Esophagus squamous epithelium (tissue), 5 donors: Measurements from ENCODE around the gene AADACL4. TPM values are rescaled to one million over a fixed set of nuclear protein-coding genes. Genes with fewer than 3 reads are reported as not detected.

ENCODE experiments used
- DNase-seq: peaks from one replicate; lab custom pipeline; 2025; lab: John Stamatoyannopoulos, UW
- H3K27ac ChIP-seq, 4 donors: fragments of 200-600 bp; sonication (generic); one replicate each; pipeline ENCODE4 v1.5.1; 2016 to 2019; ENCODE audit warnings: mild to moderate bottlenecking in 1 of 4
- H3K27me3 ChIP-seq, 4 donors: fragments of 200-600 bp; sonication (generic); 1 replicate in 3 of 4; 2 replicates in 1 of 4; pipeline versions ENCODE4 v1.5.1 to v1.6.0; 2017 to 2021; ENCODE audit warnings: antibody characterized with exemption in 1 of 4
- H3K36me3 ChIP-seq, 3 donors: fragments of 200-600 bp; sonication (generic); one replicate each; pipeline ENCODE4 v1.5.1; 2016 to 2019
- H3K4me1 ChIP-seq, 3 donors: fragments of 200-600 bp; sonication (generic); one replicate each; pipeline ENCODE4 v1.5.1; 2017 to 2019
- H3K4me3 ChIP-seq, 4 donors: fragments of 200-600 bp; sonication (generic); 1 replicate in 3 of 4; 2 replicates in 1 of 4; pipeline ENCODE4 v1.5.1; 2016 to 2019; ENCODE audit warnings: mild to moderate bottlenecking in 2 of 4, moderate library complexity in 1 of 4
- H3K9me3 ChIP-seq, 3 donors: fragments of 200-600 bp; sonication (generic); one replicate each; pipeline ENCODE4 v1.5.1; 2016 to 2019
- CTCF ChIP-seq, 6 experiments: fragments of 450-650 bp in 4 of 6; fragments of 200-600 bp in 2 of 6; sonication (generic) in 2 of 6; IDR thresholded peaks; one replicate each; pipeline ENCODE4 v1.5.1; 2016 to 2019; ENCODE audit warnings: antibody characterized with exemption in 6 of 6, mild to moderate bottlenecking in 4 of 6, moderate library complexity in 4 of 6
- POLR2A ChIP-seq, 4 donors: fragments of 450-650 bp; IDR thresholded peaks; one replicate each; pipeline ENCODE4 v1.6.1; 2017; ENCODE audit warnings: antibody characterized with exemption in 4 of 4, mild to moderate bottlenecking in 4 of 4, moderate library complexity in 3 of 4
- WGBS, 2 donors: methylation state at CpG; one replicate each; pipeline ENCODE4 v1.1.5; 2018; 5-methylcytosine and 5-hydroxymethylcytosine counted together
- intact Hi-C: fragments of 100-400 bp; cut with DNase I; formaldehyde crosslinking; loops from one replicate; pipeline ENCODE4 v1.15.0; 2022
- total RNA-seq, 4 donors: library from RNA; depleted of rRNA; stranded (reverse); fragments of >200 nt; gene quantifications; one replicate each; pipeline ENCODE4 v1.1.0, GENCODE V29; 2016
- donor health status: DM: yes; HTN: yes; CAD: no.

AADACL4 gene
- total RNA-seq, 4 donors from 2014 or later: not detected

DNA sequence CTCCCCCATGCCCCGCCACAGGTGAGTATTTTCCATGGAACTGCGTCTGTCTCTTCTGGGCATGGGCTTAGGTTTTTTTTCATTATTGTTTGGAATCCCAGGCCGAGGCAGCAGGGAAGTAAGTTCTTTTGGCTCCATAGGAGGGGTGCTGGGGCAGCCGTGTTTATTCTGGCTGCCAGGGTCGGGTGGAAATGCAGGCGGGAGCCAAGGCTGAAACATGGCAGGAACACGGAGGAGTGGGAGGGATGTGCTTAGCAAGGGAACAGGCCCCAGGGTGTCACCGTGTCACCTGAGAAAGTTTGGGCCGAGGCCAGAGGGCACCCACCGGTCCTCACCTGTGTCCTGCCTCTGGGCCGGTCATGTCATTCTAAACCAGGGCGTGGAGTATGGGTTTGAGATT lies 21.4 kb upstream of the AADACL4 start:
- Histone ChIP-seq H3K4me1 (peaks cover 31 to 63% (median 32%) of the 10 kb centered on the region in 3 donors), H3K9me3 (no peaks in the 10 kb centered on the region), H3K4me3 (no peak overlapping the region), H3K36me3 (no peaks in the 10 kb centered on the region), H3K27ac (peak overlapping the region in 3 of 4 donors; percentile 70 to 100 (median 73)), H3K27me3 (no peaks in the 10 kb centered on the region)
- 52 to 54% methylated on average over 6 to 7 of the region's 12 CpGs for WGBS, 2 donors
- no peak for TF ChIP-seq CTCF (IDR thresholded peaks at IDR 0.05)
- no peak for TF ChIP-seq POLR2A (IDR thresholded peaks at IDR 0.05)
- no peak for DNase-seq
- intact Hi-C loops: loop anchor here (10.0 kb wide), 1 partner anchor 308 kb away; no protein-coding TSS in a partner anchor

DNA sequence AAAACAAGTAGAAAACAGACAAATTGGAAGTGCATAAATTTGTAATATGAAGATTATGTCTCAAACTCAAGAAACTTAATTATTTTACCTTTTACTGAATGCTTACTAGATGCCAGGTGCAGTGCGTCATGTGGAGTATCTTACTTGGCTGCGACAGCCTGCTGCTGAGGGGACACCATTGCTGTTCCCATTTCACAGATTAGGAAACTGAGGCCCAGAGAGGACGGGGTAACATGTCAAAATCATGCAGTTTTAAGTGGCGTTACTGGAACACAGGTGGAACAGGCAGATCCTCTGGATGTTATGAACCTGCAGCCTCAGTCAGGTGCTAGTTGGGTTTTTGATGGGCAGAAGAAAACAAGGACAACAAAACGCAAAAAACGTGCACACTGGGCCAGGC lies 18.6 kb upstream of the AADACL4 start:
- Histone ChIP-seq H3K9me3 (no peaks in the 10 kb centered on the region), H3K27me3 (peaks cover 0 to 9% (median 0%) of the 10 kb centered on the region in 4 donors), H3K4me1 (peaks cover 15 to 44% (median 21%) of the 10 kb centered on the region in 3 donors), H3K27ac (no peak overlapping the region), H3K36me3 (no peaks in the 10 kb centered on the region), H3K4me3 (no peak overlapping the region)
- no peak for DNase-seq
- TF ChIP-seq POLR2A (IDR thresholded peaks at IDR 0.05): no peak
- no peak for TF ChIP-seq CTCF (IDR thresholded peaks at IDR 0.05)
- 82 to 92% methylated on average over 6 of the region's 6 CpGs for WGBS, 2 donors
- intact Hi-C loops: loop anchor here (10.0 kb wide), 1 partner anchor 310 kb away; no protein-coding TSS in a partner anchor

GRCh38 chr1:12626888-12627287 lies 17.0 kb upstream of the AADACL4 start:
- H3K9me3 ChIP-seq: no peaks in the 10 kb centered on the region
- no peak for TF ChIP-seq POLR2A (IDR thresholded peaks at IDR 0.05)
- TF ChIP-seq CTCF (IDR thresholded peaks at IDR 0.05): no peak
- intact Hi-C loops: loop anchor here (10.0 kb wide), 1 partner anchor 312 kb away; no protein-coding TSS in a partner anchor
- no peak overlapping the region for H3K27ac ChIP-seq
- H3K4me1 ChIP-seq: peaks cover 4 to 28% (median 11%) of the 10 kb centered on the region in 3 donors
- H3K4me3 ChIP-seq: no peak overlapping the region
- no peak for DNase-seq
- no peaks in the 10 kb centered on the region for H3K36me3 ChIP-seq
- peaks cover 0 to 24% (median 0%) of the 10 kb centered on the region in 4 donors for H3K27me3 ChIP-seq
- 32 to 41% methylated on average over 4 of the region's 4 CpGs for WGBS, 2 donors

- intact Hi-C loops: loop anchor here (10.0 kb wide), 1 partner anchor 312 kb away; no protein-coding TSS in a partner anchor
- DNase-seq: no peak
- WGBS, 2 donors: 57 to 72% methylated on average over 5 of the region's 5 CpGs
Observed at GRCh38 chr1:12627296-12627695, 16.6 kb upstream of the AADACL4 start.

More at GRCh38 chr1:12627296-12627695, 16.6 kb upstream of the AADACL4 start:
- peaks cover 0 to 23% (median 7%) of the 10 kb centered on the region in 3 donors for H3K4me1 ChIP-seq
- no peaks in the 10 kb centered on the region for H3K9me3 ChIP-seq
- no peak overlapping the region for H3K4me3 ChIP-seq
- H3K36me3 ChIP-seq: no peaks in the 10 kb centered on the region
- H3K27ac ChIP-seq: no peak overlapping the region
- TF ChIP-seq CTCF (IDR thresholded peaks at IDR 0.05) (no peak), POLR2A (IDR thresholded peaks at IDR 0.05) (no peak)
- H3K27me3 ChIP-seq: peaks cover 0 to 28% (median 0%) of the 10 kb centered on the region in 4 donors
